Measurements from ENCODE around the gene GTSF1L. TPM values are rescaled to one million over a fixed set of nuclear protein-coding genes. Genes with fewer than 3 reads are reported as not detected.

GTSF1L gene
- total RNA-seq, 1 donor from 2014 or later: not detected

GRCh38 chr20:43766385-43766784 is 39.6 kb upstream of the GTSF1L start:
- Mint-ChIP-seq H3K4me1 (ENCODE audit: low read depth, unreplicated experiment) (no peaks in the 10 kb centered on the region), H3K4me3 (ENCODE audit: unreplicated experiment) (no peak overlapping the region), H3K27ac (ENCODE audit: unreplicated experiment) (no peak overlapping the region), H3K9me3 (ENCODE audit: unreplicated experiment) (no peaks in the 10 kb centered on the region), H3K36me3 (ENCODE audit: low read depth, unreplicated experiment) (no peaks in the 10 kb centered on the region), H3K27me3 (ENCODE audit: low read depth, unreplicated experiment) (peaks cover 40% of the 10 kb centered on the region)
- FAIRE-seq: no peak
- Histone ChIP-seq H3K4me3 (ENCODE audit: insufficient read depth, low read depth, low read length) (no peak overlapping the region), H3K9ac (ENCODE audit: low read length) (no peak overlapping the region), H3K36me3 (ENCODE audit: insufficient read depth, low read length) (no peaks in the 10 kb centered on the region), H3K79me2 (ENCODE audit: insufficient read depth, low read length) (no peaks in the 10 kb centered on the region), H3K27me3 (ENCODE audit: insufficient read depth, low read length) (peaks cover 17% of the 10 kb centered on the region), H3K27ac (ENCODE audit: low read depth, low read length) (no peak overlapping the region), H3K4me1 (ENCODE audit: insufficient read depth, low read length) (peaks cover 4% of the 10 kb centered on the region), H2AFZ (ENCODE audit: low read depth, low read length) (no peak overlapping the region), H4K20me1 (ENCODE audit: insufficient read depth, low read length) (no peaks in the 10 kb centered on the region), H3K4me2 (ENCODE audit: low read length) (no peak overlapping the region), H3K9me3 (ENCODE audit: insufficient read depth, low read depth, low read length) (no peaks in the 10 kb centered on the region)
- TF ChIP-seq CTCF (IDR thresholded peaks at IDR 0.05; ENCODE audit: insufficient read depth, low read depth, low read length): no peak
- TF ChIP-seq EZH2 (IDR thresholded peaks at IDR 0.05; ENCODE audit: insufficient read depth, low read length): no peak
- DNase-seq (ENCODE audit: low read depth): no peak

- no peaks in the 10 kb centered on the region for H3K79me2 ChIP-seq (ENCODE audit: insufficient read depth, low read length)
- TF ChIP-seq CTCF (IDR thresholded peaks at IDR 0.05; ENCODE audit: insufficient read depth, low read depth, low read length): no peak
- no peak for TF ChIP-seq EZH2 (IDR thresholded peaks at IDR 0.05; ENCODE audit: insufficient read depth, low read length)
- Mint-ChIP-seq H3K4me3 (ENCODE audit: unreplicated experiment) (no peak overlapping the region), H3K27me3 (ENCODE audit: low read depth, unreplicated experiment) (peaks cover 40% of the 10 kb centered on the region), H3K4me1 (ENCODE audit: low read depth, unreplicated experiment) (no peaks in the 10 kb centered on the region), H3K9me3 (ENCODE audit: unreplicated experiment) (no peaks in the 10 kb centered on the region), H3K36me3 (ENCODE audit: low read depth, unreplicated experiment) (no peaks in the 10 kb centered on the region), H3K27ac (ENCODE audit: unreplicated experiment) (no peak overlapping the region)
- H3K36me3 ChIP-seq (ENCODE audit: insufficient read depth, low read length): no peaks in the 10 kb centered on the region
- H3K4me2 ChIP-seq (ENCODE audit: low read length): no peak overlapping the region
- peaks cover 4% of the 10 kb centered on the region for H3K4me1 ChIP-seq (ENCODE audit: insufficient read depth, low read length)
- H3K9ac ChIP-seq (ENCODE audit: low read length): no peak overlapping the region
- DNase-seq (ENCODE audit: low read depth): no peak
- no peak overlapping the region for H3K27ac ChIP-seq (ENCODE audit: low read depth, low read length)
- H3K9me3 ChIP-seq (ENCODE audit: insufficient read depth, low read depth, low read length): no peaks in the 10 kb centered on the region
- H3K27me3 ChIP-seq (ENCODE audit: insufficient read depth, low read length): peaks cover 17% of the 10 kb centered on the region
- no peak overlapping the region for H2AFZ ChIP-seq (ENCODE audit: low read depth, low read length)
- no peak for FAIRE-seq
- H3K4me3 ChIP-seq (ENCODE audit: insufficient read depth, low read depth, low read length): no peak overlapping the region
- H4K20me1 ChIP-seq (ENCODE audit: insufficient read depth, low read length): no peaks in the 10 kb centered on the region
Observed at GRCh38 chr20:43765916-43766315, 39.1 kb upstream of the GTSF1L start.

- Mint-ChIP-seq H3K27ac (ENCODE audit: unreplicated experiment) (no peak overlapping the region), H3K4me3 (ENCODE audit: unreplicated experiment) (no peak overlapping the region), H3K27me3 (ENCODE audit: low read depth, unreplicated experiment) (peaks cover 48% of the 10 kb centered on the region), H3K4me1 (ENCODE audit: low read depth, unreplicated experiment) (no peaks in the 10 kb centered on the region), H3K9me3 (ENCODE audit: unreplicated experiment) (no peaks in the 10 kb centered on the region), H3K36me3 (ENCODE audit: low read depth, unreplicated experiment) (no peaks in the 10 kb centered on the region)
- no peaks in the 10 kb centered on the region for H3K79me2 ChIP-seq (ENCODE audit: insufficient read depth, low read length)
- H3K27me3 ChIP-seq (ENCODE audit: insufficient read depth, low read length): peaks cover 17% of the 10 kb centered on the region
- no peak overlapping the region for H2AFZ ChIP-seq (ENCODE audit: low read depth, low read length)
- H4K20me1 ChIP-seq (ENCODE audit: insufficient read depth, low read length): no peaks in the 10 kb centered on the region
- FAIRE-seq (no peak), DNase-seq (ENCODE audit: low read depth) (no peak)
- no peak overlapping the region for H3K4me3 ChIP-seq (ENCODE audit: insufficient read depth, low read depth, low read length)
- H3K4me1 ChIP-seq (ENCODE audit: insufficient read depth, low read length): peaks cover 4% of the 10 kb centered on the region
- TF ChIP-seq EZH2 (IDR thresholded peaks at IDR 0.05; ENCODE audit: insufficient read depth, low read length) (no peak), CTCF (IDR thresholded peaks at IDR 0.05; ENCODE audit: insufficient read depth, low read depth, low read length) (no peak)
- H3K36me3 ChIP-seq (ENCODE audit: insufficient read depth, low read length): no peaks in the 10 kb centered on the region
- no peak overlapping the region for H3K4me2 ChIP-seq (ENCODE audit: low read length)
- H3K9ac ChIP-seq (ENCODE audit: low read length): no peak overlapping the region
- no peaks in the 10 kb centered on the region for H3K9me3 ChIP-seq (ENCODE audit: insufficient read depth, low read depth, low read length)
- no peak overlapping the region for H3K27ac ChIP-seq (ENCODE audit: low read depth, low read length)
Observed at GRCh38 chr20:43762911-43763310, 36.1 kb upstream of the GTSF1L start.
